ENCODE data around the gene SLC8B1.

The SLC8B1 gene

DNA sequence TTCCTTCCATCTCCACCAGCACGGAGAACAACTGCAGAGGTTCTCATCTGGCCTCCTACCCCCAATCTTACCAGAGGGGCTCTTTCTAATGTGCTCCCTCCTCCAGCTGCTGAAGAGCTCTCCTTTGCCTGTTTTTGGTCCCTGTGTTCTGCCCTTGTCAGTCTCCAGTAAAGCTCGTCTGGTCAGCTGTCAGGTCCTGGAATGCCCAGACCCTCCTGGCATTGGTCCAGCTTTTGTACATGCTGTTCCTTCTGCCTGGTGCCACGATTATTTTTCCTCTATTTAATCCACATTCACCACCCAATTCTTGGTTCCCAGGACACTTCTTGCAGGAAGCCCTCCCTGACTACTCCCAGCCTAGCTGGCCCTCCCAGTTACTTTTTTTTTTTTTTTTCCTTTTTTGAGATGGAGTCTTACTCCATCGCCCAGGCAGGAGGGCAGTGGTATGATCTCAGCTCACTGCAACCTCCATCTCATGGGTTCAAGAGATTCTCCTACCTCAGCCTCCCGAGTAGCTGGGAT lies 6.5 kb downstream of the SLC8B1 start:
- Histone ChIP-seq H3K9me3 (no peaks in the 10 kb centered on the region), H3K36me3 (peaks cover 0 to 52% (median 26%) of the 10 kb centered on the region in 3 donors), H3K4me1 (peaks cover 0 to 29% (median 20%) of the 10 kb centered on the region in 4 donors), H3K27ac (no peak overlapping the region), H3K4me3 (no peak overlapping the region), H3K27me3 (no peaks in the 10 kb centered on the region)
- intact Hi-C loops (cut with DNase I; ENCODE audit: low total_unique reads) = no loop called here
- TF ChIP-seq, protein P1, sequence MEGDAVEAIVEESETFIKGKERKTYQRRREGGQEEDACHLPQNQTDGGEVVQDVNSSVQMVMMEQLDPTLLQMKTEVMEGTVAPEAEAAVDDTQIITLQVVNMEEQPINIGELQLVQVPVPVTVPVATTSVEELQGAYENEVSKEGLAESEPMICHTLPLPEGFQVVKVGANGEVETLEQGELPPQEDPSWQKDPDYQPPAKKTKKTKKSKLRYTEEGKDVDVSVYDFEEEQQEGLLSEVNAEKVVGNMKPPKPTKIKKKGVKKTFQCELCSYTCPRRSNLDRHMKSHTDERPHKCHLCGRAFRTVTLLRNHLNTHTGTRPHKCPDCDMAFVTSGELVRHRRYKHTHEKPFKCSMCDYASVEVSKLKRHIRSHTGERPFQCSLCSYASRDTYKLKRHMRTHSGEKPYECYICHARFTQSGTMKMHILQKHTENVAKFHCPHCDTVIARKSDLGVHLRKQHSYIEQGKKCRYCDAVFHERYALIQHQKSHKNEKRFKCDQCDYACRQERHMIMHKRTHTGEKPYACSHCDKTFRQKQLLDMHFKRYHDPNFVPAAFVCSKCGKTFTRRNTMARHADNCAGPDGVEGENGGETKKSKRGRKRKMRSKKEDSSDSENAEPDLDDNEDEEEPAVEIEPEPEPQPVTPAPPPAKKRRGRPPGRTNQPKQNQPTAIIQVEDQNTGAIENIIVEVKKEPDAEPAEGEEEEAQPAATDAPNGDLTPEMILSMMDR (IDR thresholded peaks at IDR 0.05) = no peak
- DNase-seq = no peak

DNA sequence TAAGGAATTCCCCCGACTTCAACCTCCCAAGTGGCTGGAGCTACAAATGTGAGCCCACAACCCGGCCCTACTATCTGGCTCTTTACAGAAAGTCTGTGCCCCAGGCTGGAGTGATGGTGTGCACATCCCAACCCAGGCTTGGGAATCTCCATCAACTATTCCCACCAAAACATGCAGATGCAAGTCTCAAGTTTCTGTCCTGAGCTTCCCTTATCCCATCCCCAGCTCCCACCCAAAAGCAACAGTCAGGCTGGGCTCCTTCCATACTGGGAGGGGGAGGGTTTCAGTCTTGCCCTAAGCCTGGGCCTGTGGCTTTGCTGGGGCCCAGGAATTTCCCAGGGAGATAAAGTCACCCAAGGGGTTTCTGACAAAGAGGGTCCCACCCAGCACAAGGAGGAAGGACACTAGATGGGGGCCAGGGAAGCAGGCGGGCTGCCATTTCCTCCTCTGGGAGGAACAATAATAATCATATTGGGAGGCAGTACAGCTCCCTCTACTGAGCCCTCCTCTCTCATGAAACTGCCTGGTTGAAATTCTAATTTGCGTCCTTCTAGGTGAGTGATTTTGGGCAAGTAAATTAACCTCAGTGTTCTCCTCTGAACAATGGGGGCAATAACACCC lies 8.0 kb downstream of the SLC8B1 start:
- Histone ChIP-seq H3K27me3 (no peaks in the 10 kb centered on the region), H3K4me3 (no peak overlapping the region), H3K4me1 (peaks cover 0 to 21% (median 12%) of the 10 kb centered on the region in 4 donors), H3K36me3 (peaks cover 0 to 58% (median 16%) of the 10 kb centered on the region in 3 donors), H3K9me3 (no peaks in the 10 kb centered on the region), H3K27ac (peak overlapping the region in 1 of 2 donors; percentile 46)
- TF ChIP-seq, protein P1 (IDR thresholded peaks at IDR 0.05) = no peak
- no peak for DNase-seq
- intact Hi-C loops (cut with DNase I; ENCODE audit: low total_unique reads) = no loop called here

DNA sequence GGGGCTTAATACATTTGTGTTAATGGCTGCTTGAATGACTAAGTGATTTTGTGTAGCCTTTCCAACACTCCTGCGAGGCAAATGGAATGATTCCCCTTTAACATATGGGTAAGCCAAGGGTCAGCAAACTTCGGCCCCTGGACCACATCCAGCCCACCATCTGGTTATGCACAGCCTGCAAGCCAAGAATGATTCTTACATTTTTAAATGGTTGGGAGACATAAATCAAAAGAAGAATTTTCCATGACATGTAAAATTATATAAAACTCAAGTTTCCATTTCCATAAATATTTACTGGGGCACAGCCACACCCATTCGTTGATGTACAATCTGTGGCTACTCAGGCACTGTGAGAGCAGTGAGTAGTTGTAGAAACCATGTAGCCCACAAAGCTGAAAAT lies 9.0 kb downstream of the SLC8B1 start:
- Histone ChIP-seq H3K9me3 (no peaks in the 10 kb centered on the region), H3K4me1 (peaks cover 0 to 21% (median 12%) of the 10 kb centered on the region in 4 donors), H3K36me3 (peaks cover 4 to 53% (median 19%) of the 10 kb centered on the region in 3 donors), H3K27me3 (no peaks in the 10 kb centered on the region), H3K27ac (peak overlapping the region in 1 of 2 donors; percentile 46), H3K4me3 (no peak overlapping the region)
- no peak for DNase-seq
- intact Hi-C loops (cut with DNase I; ENCODE audit: low total_unique reads) = no loop called here
- TF ChIP-seq, protein P1 (IDR thresholded peaks at IDR 0.05) = no peak

DNA sequence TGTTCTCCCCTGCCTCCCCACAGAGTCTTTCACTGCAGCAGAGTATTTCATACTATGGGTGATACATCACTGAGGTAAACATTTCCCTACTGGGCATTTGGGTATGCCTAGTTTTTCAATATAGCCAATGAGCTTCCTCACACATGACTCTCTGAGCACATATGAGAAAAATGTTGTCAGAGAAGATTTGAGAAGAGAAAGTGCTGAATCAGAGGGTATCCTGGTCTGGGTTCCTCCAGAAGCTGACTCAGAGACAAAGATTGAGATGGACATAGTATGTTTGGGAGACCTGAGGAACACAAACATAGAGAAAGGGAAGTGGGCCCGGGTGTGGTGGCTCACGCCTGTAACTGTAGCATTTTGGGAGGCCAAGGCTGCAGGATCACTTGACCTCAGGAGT lies 12.6 kb downstream of the SLC8B1 start:
- TF ChIP-seq, protein P1 (IDR thresholded peaks at IDR 0.05) = no peak
- no peaks in the 10 kb centered on the region for H3K27me3 ChIP-seq
- H3K4me1 ChIP-seq = peaks cover 0 to 18% (median 10%) of the 10 kb centered on the region in 4 donors
- H3K27ac ChIP-seq = no peak overlapping the region
- H3K4me3 ChIP-seq = no peak overlapping the region
- H3K9me3 ChIP-seq = no peaks in the 10 kb centered on the region
- H3K36me3 ChIP-seq = peaks cover 25 to 64% (median 40%) of the 10 kb centered on the region in 3 donors
- DNase-seq = no peak
- intact Hi-C loops (cut with DNase I; ENCODE audit: low total_unique reads) = no loop called here

DNA sequence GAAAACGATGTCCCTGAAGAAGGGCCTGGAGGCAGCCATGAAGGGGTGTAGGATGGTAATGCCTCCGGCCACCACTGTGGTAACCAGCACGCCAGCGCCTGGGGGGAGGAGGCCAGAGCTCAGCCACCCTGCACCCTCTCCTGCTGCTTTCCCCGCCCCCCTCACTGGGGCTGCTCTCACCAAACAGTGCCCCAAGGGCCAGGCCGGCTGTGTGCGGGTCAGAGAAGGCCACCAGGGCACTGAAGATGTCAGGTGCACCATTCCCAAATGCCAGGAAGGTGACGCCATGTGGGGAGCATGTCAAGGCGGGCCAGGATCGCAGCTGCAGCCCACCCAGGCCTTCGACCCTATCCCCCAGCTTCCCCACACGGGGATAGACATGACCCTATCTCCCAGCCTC lies 14.5 kb downstream of the SLC8B1 start:
- Histone ChIP-seq H3K4me1 (no peaks in the 10 kb centered on the region), H3K9me3 (no peaks in the 10 kb centered on the region), H3K4me3 (no peak overlapping the region), H3K27ac (no peak overlapping the region), H3K27me3 (no peaks in the 10 kb centered on the region), H3K36me3 (peaks cover 25 to 76% (median 53%) of the 10 kb centered on the region in 3 donors)
- no peak for DNase-seq
- TF ChIP-seq, protein P1 (IDR thresholded peaks at IDR 0.05) = no peak
- intact Hi-C loops (cut with DNase I; ENCODE audit: low total_unique reads) = no loop called here
